ENCODE measurements around the gene GPR35.

GPR35 gene

GRCh38 chr2:240647503-240648154 lies 22.3 kb downstream of the GPR35 start:
- no peak overlapping the region for H3K4me3 ChIP-seq (replicated peaks; ENCODE audit: low read depth, low read length)
- TF ChIP-seq CTCF (IDR thresholded peaks at IDR 0.05; ENCODE audit: low read depth, low read length, missing control alignments), result no peak
- DNase-seq (ENCODE audit: extremely low read depth, low read depth), result no peak

GRCh38 chr2:240648155-240648649 lies 22.9 kb downstream of the GPR35 start:
- TF ChIP-seq CTCF (IDR thresholded peaks at IDR 0.05; ENCODE audit: low read depth, low read length, missing control alignments), result no peak
- no peak overlapping the region for H3K4me3 ChIP-seq (replicated peaks; ENCODE audit: low read depth, low read length)
- no peak for DNase-seq (ENCODE audit: extremely low read depth, low read depth)

- TF ChIP-seq CTCF (IDR thresholded peaks at IDR 0.05; ENCODE audit: low read depth, low read length, missing control alignments), result no peak
- no peak for DNase-seq (ENCODE audit: extremely low read depth, low read depth)
Measured at GRCh38 chr2:240648650-240649275, 23.5 kb downstream of the GPR35 start.

GRCh38 chr2:240649331-240649730 lies 24.1 kb downstream of the GPR35 start:
- no peak overlapping the region for H3K4me3 ChIP-seq (replicated peaks; ENCODE audit: low read depth, low read length)
- TF ChIP-seq CTCF (IDR thresholded peaks at IDR 0.05; ENCODE audit: low read depth, low read length, missing control alignments), result no peak
- DNase-seq (ENCODE audit: extremely low read depth, low read depth), result no peak

More at GRCh38 chr2:240648650-240649275, 23.5 kb downstream of the GPR35 start:
- H3K4me3 ChIP-seq (replicated peaks; ENCODE audit: low read depth, low read length), result no peak overlapping the region

GRCh38 chr2:240650254-240650965 lies 25.1 kb downstream of the GPR35 start:
- no peak for TF ChIP-seq CTCF (IDR thresholded peaks at IDR 0.05; ENCODE audit: low read depth, low read length, missing control alignments)
- no peak for DNase-seq (ENCODE audit: extremely low read depth, low read depth)
- H3K4me3 ChIP-seq (replicated peaks; ENCODE audit: low read depth, low read length), result no peak overlapping the region

GRCh38 chr2:240651185-240651584 lies 25.9 kb downstream of the GPR35 start:
- DNase-seq (ENCODE audit: extremely low read depth, low read depth), result no peak
- TF ChIP-seq CTCF (IDR thresholded peaks at IDR 0.05; ENCODE audit: low read depth, low read length, missing control alignments), result no peak
- no peak overlapping the region for H3K4me3 ChIP-seq (replicated peaks; ENCODE audit: low read depth, low read length)

Data from HFF-Myc (cell line).